Stimulated activated naive CD8-positive, alpha-beta T cell treated with anti-CD3 and anti-CD28 coated beads, Interleukin-15, Interleukin-2, amounts not matched to agents 100 ng/mL and 50 ng/mL, for 24 hours (primary cell): Measurements from ENCODE around the gene MMP20.

Experiments
- H3K27ac Mint-ChIP-seq: one replicate; pipeline ENCODE4 v1.8.0; 2021; ENCODE audit warnings: mild to moderate bottlenecking, mixed read lengths
- H3K27me3 Mint-ChIP-seq: one replicate; pipeline ENCODE4 v1.8.0; 2021; ENCODE audit warnings: mixed read lengths
- H3K36me3 Mint-ChIP-seq: one replicate; pipeline ENCODE4 v1.8.0; 2021; ENCODE audit warnings: low read depth, mixed read lengths
- H3K4me1 Mint-ChIP-seq: one replicate; pipeline ENCODE4 v1.8.0; 2021; ENCODE audit warnings: low read depth, mixed read lengths
- H3K4me3 Mint-ChIP-seq: one replicate; pipeline ENCODE4 v1.8.0; 2021; ENCODE audit warnings: mild to moderate bottlenecking, mixed read lengths
- H3K9me3 Mint-ChIP-seq: one replicate; pipeline ENCODE4 v1.8.0; 2021; ENCODE audit warnings: mixed read lengths

MMP20 gene

DNA sequence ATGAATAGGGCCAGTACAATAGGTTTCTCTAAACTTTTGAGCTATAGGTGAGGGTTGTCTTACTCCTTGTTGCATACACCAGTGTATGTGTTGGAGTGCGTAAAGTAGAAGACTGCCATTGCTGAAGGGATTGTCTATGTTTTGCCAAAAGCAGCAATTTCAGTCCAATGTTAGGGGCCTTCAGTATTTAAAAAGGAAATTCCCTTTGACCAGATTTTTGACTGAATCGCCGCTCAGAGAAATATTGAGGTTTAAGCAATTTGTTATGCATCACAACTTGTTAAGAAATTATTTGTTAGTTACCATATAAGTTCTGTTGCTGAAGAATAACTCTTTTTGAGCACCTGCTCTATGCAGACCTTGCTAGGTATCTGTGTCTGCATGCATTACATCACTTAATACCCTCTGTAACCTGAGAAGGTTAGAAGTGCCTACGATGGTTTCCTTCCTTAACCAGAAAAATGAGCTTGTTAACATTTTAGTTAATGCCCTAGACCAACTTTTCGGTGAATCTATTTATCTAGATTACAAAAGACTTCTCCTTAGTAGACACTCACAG is 33.9 kb downstream of the MMP20 start:
- Mint-ChIP-seq H3K27ac (no peak overlapping the region), H3K27me3 (no peaks in the 10 kb centered on the region), H3K4me3 (no peak overlapping the region), H3K4me1 (peaks cover 21% of the 10 kb centered on the region), H3K36me3 (no peaks in the 10 kb centered on the region), H3K9me3 (peaks cover 5% of the 10 kb centered on the region)

- no peaks in the 10 kb centered on the region for H3K36me3 Mint-ChIP-seq
- peaks cover 5% of the 10 kb centered on the region for H3K9me3 Mint-ChIP-seq
- peak overlapping the region; percentile 38 for H3K27ac Mint-ChIP-seq
- H3K27me3 Mint-ChIP-seq, result no peaks in the 10 kb centered on the region
- peaks cover 21% of the 10 kb centered on the region for H3K4me1 Mint-ChIP-seq
- H3K4me3 Mint-ChIP-seq, result no peak overlapping the region
Measured at GRCh38 chr11:102590276-102591049, 34.7 kb downstream of the MMP20 start.

DNA sequence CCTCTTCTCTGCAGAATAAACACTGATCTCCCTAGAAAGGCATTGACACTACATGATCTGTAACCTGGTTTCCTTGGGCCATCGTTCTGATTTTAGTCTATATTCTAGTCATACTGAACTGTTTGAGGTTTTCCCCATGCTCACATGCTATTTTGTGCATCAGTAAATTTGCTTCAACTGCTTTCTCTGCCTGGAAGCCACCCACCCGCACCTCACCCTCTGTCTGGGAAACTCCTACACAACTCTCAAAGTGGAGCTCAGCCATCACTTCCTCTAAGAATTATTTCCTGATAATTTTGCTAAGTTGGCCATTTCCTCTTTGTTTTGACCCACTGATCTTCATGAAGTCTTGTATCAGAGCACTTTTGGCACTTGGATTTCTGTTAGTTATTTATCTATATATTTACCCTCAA is 36.1 kb downstream of the MMP20 start:
- Mint-ChIP-seq H3K27me3 (no peaks in the 10 kb centered on the region), H3K4me3 (no peak overlapping the region), H3K27ac (peak overlapping the region; percentile 71), H3K4me1 (peaks cover 21% of the 10 kb centered on the region), H3K36me3 (no peaks in the 10 kb centered on the region), H3K9me3 (peaks cover 5% of the 10 kb centered on the region)

DNA sequence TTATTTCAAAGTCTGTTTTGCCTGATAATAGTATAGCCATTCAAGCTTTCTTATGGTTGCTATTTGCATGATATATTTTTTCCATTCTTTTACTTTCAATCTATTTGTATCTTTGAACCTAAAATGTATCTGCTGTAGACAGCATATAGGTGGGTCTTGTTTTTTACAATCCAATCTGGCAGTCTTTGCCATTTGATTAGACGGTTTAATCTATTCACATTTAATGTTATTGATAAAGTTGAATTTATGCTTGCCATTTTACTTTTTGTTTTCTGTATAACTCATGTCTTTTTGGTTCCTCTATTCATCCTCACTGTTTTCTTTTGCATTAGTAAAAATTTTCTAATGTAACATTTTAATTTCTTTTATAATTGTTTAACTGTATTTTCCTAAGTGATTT is 37.4 kb downstream of the MMP20 start:
- H3K9me3 Mint-ChIP-seq, result peaks cover 5% of the 10 kb centered on the region
- no peaks in the 10 kb centered on the region for H3K27me3 Mint-ChIP-seq
- H3K4me3 Mint-ChIP-seq, result no peak overlapping the region
- no peak overlapping the region for H3K27ac Mint-ChIP-seq
- H3K4me1 Mint-ChIP-seq, result peaks cover 25% of the 10 kb centered on the region
- no peaks in the 10 kb centered on the region for H3K36me3 Mint-ChIP-seq

- Mint-ChIP-seq H3K4me1 (peaks cover 26% of the 10 kb centered on the region), H3K4me3 (no peak overlapping the region), H3K9me3 (no peaks in the 10 kb centered on the region), H3K36me3 (no peaks in the 10 kb centered on the region), H3K27me3 (no peaks in the 10 kb centered on the region), H3K27ac (no peak overlapping the region)
Measured at GRCh38 chr11:102583141-102583873, 41.8 kb downstream of the MMP20 start.

DNA sequence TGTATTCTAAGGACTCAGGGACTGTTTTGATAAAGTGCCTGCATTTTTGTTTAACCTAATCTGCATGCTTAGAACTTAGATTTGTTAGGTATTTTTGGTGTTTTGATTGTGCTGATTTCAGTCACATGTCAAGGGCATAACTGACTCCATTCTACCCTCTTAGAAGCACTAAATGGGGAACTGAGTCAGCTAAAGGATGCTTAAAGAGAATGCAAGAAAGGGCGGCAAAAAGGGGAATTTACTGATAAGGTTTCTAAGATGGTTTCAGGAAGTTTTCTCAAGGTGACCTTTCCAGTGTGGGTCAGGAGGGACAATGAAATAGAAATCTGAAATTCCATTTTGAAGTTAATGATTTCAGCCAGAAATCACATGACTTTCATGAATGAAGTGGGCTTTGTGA is 43.0 kb downstream of the MMP20 start:
- H3K27ac Mint-ChIP-seq, result peak overlapping the region; percentile 15
- no peaks in the 10 kb centered on the region for H3K36me3 Mint-ChIP-seq
- no peaks in the 10 kb centered on the region for H3K9me3 Mint-ChIP-seq
- H3K4me1 Mint-ChIP-seq, result peaks cover 33% of the 10 kb centered on the region
- no peaks in the 10 kb centered on the region for H3K27me3 Mint-ChIP-seq
- H3K4me3 Mint-ChIP-seq, result no peak overlapping the region

- H3K4me3 Mint-ChIP-seq, result no peak overlapping the region
- H3K27me3 Mint-ChIP-seq, result no peaks in the 10 kb centered on the region
- H3K27ac Mint-ChIP-seq, result peak overlapping the region; percentile 34
- no peaks in the 10 kb centered on the region for H3K36me3 Mint-ChIP-seq
- H3K4me1 Mint-ChIP-seq, result peaks cover 44% of the 10 kb centered on the region
- no peaks in the 10 kb centered on the region for H3K9me3 Mint-ChIP-seq
Measured at GRCh38 chr11:102581066-102581465, 44.1 kb downstream of the MMP20 start.

GRCh38 chr11:102580185-102580951 is 44.8 kb downstream of the MMP20 start:
- Mint-ChIP-seq H3K9me3 (peaks cover 5% of the 10 kb centered on the region), H3K4me3 (no peak overlapping the region), H3K36me3 (no peaks in the 10 kb centered on the region), H3K27ac (peak overlapping the region; percentile 59), H3K27me3 (no peaks in the 10 kb centered on the region), H3K4me1 (peaks cover 48% of the 10 kb centered on the region)

DNA sequence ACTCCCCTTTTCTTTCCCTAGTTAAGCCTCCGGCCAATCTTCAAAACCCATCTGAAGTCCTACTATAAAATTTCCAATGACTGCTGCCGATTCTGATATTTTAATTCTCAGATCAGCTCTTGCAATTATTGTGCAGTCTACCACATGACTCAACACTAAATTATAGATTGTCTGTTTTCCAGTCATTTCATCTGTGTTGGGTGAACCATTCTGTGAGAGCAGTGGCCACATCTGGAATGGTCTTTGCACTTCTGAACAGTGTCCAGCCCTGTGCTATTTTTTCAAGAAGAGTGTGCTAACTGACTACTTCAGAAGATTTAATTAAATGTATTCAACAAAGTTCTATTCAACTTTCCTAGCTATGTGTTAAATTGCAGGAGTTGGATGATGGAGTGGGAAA is 47.4 kb downstream of the MMP20 start:
- H3K27me3 Mint-ChIP-seq, result no peaks in the 10 kb centered on the region
- no peak overlapping the region for H3K27ac Mint-ChIP-seq
- peaks cover 44% of the 10 kb centered on the region for H3K4me1 Mint-ChIP-seq
- H3K9me3 Mint-ChIP-seq, result peaks cover 6% of the 10 kb centered on the region
- H3K4me3 Mint-ChIP-seq, result no peak overlapping the region
- no peaks in the 10 kb centered on the region for H3K36me3 Mint-ChIP-seq

- Mint-ChIP-seq H3K36me3 (no peaks in the 10 kb centered on the region), H3K4me3 (no peak overlapping the region), H3K4me1 (peaks cover 41% of the 10 kb centered on the region), H3K27ac (no peak overlapping the region), H3K9me3 (peaks cover 6% of the 10 kb centered on the region), H3K27me3 (no peaks in the 10 kb centered on the region)
Measured at GRCh38 chr11:102577182-102577581, 48.0 kb downstream of the MMP20 start.

DNA sequence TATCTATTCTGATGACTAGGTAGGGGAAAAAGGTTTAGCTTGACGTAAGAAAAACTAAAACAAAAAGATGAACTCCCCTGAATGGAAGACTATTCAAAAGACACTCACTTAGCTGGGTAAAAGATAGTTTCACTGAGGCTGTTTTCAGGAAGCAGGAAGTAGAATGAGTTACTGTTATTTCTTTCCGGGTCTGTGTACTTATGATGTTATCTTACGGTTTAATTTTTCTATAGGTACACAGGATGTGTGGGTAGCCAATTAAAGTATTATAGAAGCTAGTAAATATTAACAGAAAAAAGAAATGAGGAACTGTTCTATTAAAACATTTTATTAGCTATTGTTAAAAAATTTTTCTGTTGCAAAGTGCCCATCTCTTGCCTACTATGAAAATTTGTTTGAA is 48.8 kb downstream of the MMP20 start:
- Mint-ChIP-seq H3K36me3 (no peaks in the 10 kb centered on the region), H3K27ac (no peak overlapping the region), H3K27me3 (no peaks in the 10 kb centered on the region), H3K4me3 (no peak overlapping the region), H3K4me1 (peaks cover 38% of the 10 kb centered on the region), H3K9me3 (peaks cover 6% of the 10 kb centered on the region)

GRCh38 chr11:102575012-102575411 is 50.1 kb downstream of the MMP20 start:
- Mint-ChIP-seq H3K9me3 (peaks cover 6% of the 10 kb centered on the region), H3K4me3 (no peak overlapping the region), H3K4me1 (peaks cover 25% of the 10 kb centered on the region)

DNA sequence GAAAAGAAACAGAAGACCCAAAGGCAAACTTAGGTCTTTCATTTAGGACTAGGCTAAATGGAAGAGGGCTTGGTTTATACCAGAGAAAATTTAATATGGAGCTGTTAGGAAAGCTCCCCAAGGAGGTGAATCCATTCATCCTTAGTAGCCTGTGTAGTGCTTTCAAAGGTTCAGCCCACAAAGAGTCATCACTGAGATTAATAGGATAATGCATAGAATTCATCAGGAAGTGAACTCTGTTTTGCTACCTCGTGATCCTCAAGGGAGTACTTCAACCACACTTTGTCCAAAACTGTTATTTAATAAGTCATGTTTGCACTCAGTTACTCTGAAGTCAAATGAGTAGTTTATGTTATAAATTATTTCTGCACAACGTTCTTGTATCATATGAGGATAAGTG is 51.3 kb downstream of the MMP20 start:
- Mint-ChIP-seq H3K36me3 (peaks cover 5% of the 10 kb centered on the region), H3K4me1 (peaks cover 22% of the 10 kb centered on the region), H3K9me3 (peaks cover 12% of the 10 kb centered on the region), H3K27me3 (peaks cover 3% of the 10 kb centered on the region), H3K4me3 (no peak overlapping the region), H3K27ac (no peak overlapping the region)

More at GRCh38 chr11:102575012-102575411, 50.1 kb downstream of the MMP20 start:
- Mint-ChIP-seq H3K36me3 (no peaks in the 10 kb centered on the region), H3K27me3 (peaks cover 3% of the 10 kb centered on the region), H3K27ac (no peak overlapping the region)

GRCh38 chr11:102572554-102573220 is 52.4 kb downstream of the MMP20 start:
- Mint-ChIP-seq H3K27me3 (peaks cover 3% of the 10 kb centered on the region), H3K27ac (no peak overlapping the region), H3K36me3 (peaks cover 14% of the 10 kb centered on the region), H3K4me3 (no peak overlapping the region), H3K4me1 (peaks cover 20% of the 10 kb centered on the region), H3K9me3 (peaks cover 24% of the 10 kb centered on the region)
